Measurements from ENCODE around the gene KDELR3.
A peak's percentile ranks its signal among the peaks of the same experiment; 100 is the strongest.

KDELR3 gene

GRCh38 chr22:38484244-38484643 is 16.3 kb downstream of the KDELR3 start:
- DNase-seq, result no peak

DNA sequence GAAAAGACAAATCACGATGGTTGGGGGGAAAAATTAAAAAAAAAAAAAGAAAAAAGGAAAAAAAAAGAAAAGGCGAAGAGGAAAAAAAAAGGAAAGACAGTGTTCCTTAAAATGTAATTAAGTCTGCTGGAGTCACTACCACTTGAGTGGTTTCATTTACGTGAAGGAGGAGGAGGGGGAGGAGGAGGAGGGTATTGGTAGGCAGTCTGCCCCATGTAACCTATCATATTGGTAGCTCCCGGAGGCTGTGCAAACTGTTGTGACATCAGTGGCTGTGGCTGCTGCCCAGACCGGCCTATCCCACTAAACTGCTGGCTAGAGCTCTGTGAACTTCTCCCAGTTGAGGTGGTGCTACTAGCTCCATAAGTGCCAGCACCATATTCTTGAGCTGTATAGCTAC is 17.9 kb downstream of the KDELR3 start:
- DNase-seq, result no peak

GRCh38 chr22:38487946-38488345 is 20.1 kb downstream of the KDELR3 start:
- DNase-seq, result no peak

DNA sequence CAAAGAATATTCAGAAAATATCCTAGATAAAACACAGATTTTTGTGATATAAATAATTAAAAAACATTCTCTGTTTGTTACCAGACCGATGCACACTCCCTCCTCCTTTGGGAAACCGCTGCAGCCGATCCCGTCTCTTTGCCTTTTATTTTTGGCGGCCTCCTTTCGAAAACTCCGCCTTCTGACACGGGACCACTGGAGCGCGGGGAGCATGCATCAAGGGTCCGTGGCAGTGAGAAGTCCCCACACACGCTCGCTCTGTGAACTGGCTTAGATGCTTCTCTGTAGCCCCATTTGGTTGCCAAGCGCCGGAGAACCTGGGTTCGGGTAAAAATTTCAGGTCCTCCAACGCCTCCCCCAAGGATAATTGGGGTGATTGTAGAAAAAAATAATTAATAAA is 21.2 kb downstream of the KDELR3 start:
- DNase-seq, result no peak

GRCh38 chr22:38489561-38490145 is 21.8 kb downstream of the KDELR3 start:
- DNase-seq, result no peak

- no peak for DNase-seq
Observed at GRCh38 chr22:38490475-38490874, 22.6 kb downstream of the KDELR3 start.

GRCh38 chr22:38490915-38491314 is 23.0 kb downstream of the KDELR3 start:
- no peak for DNase-seq

DNA sequence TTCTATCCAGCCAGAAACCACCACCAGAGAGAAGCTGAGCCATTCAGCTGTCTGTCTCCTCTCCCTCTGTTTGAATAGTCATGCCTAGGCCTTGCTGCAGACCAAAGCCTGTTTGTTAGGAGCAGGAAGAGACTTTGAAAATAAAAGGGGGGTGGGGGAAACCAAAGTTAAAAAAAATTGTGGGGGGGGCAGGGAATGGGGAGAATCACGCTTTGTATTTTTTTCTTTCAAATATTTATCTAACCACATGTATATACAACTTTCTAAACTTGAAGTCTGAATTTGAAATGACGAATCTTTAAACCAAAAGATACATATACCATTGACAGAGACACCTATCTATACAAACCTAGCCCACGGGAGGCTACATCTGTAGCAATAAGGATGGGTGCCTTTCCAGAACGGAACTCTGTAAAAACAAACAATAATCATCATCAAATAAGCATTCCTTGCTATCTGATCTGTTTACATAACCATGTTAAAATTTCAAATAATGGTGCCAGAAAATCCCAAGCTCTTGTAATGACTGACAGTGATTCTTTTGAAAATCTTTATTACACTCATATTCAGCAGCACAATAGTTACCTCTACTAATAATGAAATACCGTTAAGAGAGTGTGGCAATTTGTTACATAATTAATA is 23.9 kb downstream of the KDELR3 start:
- DNase-seq, result no peak

DNA sequence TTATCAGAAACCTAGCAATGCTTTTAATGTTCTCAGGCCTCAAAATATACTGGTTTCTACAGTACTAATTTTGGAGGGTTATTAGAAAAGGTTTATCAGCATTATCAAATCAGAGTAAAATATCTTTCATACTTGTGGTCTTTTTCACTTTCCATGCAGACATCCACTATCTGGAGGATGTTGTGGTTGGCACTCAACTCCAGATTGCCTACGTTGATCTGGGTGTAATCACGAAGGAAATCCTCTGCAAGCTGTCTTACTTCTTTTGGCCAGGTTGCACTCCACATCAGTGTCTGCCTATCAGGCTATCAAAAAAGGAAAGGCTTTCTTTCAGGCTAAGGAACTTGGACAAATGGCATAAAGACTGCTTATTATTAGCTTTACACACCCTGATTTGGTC is 26.6 kb downstream of the KDELR3 start:
- DNase-seq, result no peak

DNA sequence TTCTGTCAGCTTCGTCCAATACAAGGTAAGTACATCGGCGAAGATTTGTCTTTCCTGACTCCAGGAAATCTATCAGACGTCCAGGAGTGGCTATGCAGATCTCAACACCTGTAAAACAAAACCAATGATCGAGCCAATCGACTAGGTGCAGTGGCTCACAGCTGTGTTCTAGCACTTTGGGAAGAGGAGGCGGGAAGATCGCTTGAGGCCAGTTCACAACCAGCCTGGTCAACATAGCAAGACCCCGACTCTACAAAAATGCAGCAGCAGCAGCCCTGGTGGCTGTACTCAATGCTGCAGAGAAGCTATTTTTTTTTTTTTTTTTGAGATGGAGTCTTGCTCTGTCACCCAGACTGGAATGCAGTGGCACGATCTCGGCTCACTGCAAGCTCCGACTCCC is 27.0 kb downstream of the KDELR3 start:
- DNase-seq, result no peak

- no peak for DNase-seq
Observed at GRCh38 chr22:38497869-38498268, 30.0 kb downstream of the KDELR3 start.

DNA sequence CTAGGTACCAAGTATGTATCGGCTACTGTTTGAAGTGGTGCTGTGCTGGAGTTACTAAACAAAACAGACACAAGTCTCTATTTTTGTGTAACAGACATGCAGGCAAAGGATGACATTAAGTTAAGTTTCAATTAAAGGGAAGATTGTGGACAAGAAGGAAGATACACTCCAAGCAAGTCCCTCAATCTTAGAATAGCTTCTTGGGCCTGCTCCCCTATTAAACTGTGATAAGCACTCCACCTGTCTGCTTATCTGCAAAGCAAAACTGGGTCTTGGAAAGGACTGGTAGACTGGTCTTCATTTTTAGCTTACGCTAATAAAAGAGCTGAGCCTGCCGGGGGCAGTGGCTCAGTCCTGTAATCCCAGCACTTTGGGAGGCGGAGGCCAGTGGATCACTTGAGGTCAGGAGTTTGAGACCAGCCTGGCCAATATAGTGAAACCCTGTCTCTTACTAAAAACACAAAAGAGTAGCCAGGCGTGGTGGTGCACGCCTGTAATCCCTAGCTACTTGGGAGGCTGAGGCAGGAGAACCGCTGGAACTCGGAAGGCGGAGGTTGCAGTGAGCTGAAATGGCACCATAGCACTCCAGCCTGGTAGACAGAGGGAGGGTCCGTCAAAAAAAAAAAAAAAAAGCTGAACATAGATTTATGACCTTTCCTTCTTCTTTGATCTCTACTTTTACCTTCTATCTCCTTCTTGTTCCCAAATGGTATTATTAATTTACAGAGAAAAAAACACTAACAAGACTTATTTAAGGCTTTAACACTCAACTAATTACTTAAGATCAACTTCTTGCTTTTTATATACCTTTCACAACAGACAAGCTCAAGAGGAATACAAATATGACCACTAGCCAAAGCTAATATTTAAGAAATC is 34.1 kb downstream of the KDELR3 start:
- DNase-seq, result no peak

GRCh38 chr22:38503021-38503420 is 35.1 kb downstream of the KDELR3 start:
- no peak for DNase-seq

DNA sequence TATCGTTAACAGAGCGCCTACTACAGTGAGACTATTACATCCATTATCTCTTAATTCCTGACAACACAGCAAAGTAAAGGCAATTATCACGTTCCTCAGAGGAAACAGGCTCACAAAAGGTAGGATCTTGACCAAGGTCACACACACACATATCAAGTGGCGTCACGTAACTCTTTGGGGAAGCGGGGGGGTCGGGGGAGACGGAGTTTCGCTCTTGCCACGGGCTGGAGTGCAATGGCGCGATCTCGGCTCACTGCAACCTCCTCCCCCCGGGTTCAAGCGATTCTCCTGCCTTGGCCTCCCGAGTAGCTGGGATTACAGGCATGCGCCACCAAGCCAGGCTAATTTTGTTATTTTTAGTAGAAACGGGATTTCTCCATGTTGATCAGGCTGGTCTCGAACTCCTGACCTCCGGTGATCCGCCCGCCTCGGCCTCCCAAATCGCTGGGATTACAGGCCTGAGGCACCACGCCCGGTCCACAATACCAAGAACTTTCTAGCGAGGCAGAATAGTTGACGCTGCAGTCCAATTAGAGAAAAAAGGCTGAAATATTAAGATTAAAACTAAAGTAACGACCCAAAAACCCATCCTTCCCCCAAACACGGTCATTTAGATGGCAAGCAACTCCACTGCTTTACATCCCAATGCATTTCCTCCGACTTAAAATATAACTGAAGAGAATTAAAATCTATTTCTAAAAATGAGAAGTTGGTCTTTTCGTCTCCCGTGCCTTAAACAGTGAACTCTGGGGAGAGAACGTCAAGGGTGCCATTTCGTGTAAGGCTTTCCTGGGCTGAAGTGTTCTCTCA is 37.0 kb downstream of the KDELR3 start:
- DNase-seq, result peak; percentile 47 to 53

- peak; percentile 37 to 54 for DNase-seq
Observed at GRCh38 chr22:38505541-38506117, 37.7 kb downstream of the KDELR3 start.

DNA sequence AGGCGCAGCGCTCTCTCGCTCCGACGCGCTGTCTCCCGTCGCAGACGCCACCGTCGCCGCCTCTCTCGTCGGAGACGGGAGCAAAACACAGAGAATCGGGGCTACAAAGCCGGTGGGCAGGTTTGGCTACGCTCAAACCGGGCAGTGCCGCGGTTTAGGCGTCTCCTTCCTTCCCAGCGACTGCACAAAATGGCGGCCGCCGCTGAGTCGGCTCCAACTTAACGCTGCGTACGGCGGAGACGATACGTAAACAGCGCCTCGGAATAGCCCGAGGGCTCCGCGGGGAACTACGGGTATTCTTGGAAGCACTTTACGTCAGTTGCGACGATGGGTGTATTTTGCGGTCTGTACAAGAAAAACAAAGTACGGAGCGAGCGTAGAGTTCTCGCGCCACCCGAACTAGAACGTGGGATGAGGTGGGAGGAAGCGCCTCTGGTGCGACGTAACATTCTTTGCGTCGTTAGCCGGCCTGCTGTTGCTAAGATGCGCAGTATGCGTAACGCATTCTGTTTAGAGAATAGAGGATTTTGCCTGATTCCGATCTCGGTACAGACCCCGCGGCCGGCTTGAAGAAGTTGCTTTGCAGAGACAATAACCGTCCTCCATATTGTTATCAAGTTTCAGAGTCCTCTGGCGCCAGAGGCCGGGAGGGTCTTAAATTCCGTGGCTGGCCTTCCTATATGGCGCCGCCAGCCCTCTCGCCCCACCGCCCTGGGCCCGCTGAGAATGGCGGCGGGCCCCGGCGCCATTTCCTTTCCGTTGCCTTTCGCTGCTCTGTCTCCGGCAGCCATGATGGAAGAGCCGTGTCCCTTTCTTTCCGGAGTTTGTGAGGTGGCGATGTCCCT is 38.4 kb downstream of the KDELR3 start, which contains the start of gene DDX17:
TSS of gene DDX17 (minus strand) at position 194 of the 845 bp plus-strand sequence.
- DNase-seq, result peak; percentile 96 to 97

DNA sequence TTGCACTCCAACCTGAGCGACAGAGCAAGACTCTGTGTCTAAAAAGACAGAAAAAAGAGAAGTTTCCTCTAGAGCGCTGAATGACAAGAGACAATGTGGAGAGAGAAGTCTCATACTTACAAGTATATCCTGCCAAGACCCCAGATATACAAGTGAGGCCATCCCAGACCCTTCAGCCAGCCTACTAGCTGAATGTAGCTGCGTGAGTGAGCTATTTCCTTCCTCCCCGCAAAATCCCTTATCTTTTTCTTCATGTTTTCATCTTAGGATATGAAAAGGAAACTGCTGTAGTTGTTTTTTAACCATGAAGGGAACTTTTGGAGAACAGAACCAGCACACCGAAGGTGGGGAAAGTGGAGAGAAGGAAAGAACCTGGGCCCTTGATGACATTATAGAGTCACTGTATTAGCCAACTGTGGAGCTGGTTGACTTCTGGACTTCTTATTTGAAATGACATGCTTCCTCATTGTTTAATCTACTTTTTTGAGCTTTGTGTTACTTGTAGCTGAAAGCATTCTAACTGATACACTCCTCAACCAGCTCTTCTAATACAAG is 42.6 kb downstream of the KDELR3 start:
- DNase-seq, result no peak

DNA sequence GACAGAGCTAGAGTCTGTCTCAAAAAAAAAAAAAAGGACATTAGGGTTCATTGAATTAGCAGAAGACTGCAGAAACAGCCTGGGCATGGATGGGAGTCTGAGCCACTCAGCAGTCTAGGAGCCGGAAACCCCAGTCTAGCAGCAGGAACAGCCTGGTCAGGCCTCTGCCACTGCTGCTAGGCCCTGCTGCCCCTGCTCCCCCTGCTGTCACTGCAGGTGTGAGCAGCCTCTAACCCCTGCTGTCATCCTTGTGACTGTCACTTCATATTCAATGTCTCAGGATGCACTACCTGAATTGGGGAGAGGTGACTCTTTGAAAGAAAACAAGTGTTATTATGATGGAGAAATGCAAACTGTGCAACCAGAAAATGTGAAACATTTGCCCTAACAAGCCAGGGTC is 45.2 kb downstream of the KDELR3 start:
- no peak for DNase-seq

DNA sequence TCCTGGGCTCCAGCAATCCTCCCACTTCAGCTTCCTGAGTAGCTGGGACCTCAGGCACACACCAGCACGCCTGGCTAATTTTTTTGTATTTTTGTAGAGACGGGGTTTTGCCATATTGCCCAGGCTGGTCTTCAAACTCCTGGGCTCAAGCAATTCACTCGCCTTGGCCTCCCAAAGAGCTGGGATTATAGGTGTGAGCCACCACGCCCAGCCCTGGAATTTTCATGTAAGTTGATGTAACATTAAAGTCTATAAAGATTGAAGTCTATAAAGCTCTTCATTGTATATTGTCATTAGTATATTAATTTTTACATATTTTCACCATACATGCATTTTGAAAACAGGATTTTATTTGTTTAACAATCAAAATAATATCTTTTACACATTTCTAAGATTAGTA is 50.7 kb downstream of the KDELR3 start:
- DNase-seq, result no peak

DNA sequence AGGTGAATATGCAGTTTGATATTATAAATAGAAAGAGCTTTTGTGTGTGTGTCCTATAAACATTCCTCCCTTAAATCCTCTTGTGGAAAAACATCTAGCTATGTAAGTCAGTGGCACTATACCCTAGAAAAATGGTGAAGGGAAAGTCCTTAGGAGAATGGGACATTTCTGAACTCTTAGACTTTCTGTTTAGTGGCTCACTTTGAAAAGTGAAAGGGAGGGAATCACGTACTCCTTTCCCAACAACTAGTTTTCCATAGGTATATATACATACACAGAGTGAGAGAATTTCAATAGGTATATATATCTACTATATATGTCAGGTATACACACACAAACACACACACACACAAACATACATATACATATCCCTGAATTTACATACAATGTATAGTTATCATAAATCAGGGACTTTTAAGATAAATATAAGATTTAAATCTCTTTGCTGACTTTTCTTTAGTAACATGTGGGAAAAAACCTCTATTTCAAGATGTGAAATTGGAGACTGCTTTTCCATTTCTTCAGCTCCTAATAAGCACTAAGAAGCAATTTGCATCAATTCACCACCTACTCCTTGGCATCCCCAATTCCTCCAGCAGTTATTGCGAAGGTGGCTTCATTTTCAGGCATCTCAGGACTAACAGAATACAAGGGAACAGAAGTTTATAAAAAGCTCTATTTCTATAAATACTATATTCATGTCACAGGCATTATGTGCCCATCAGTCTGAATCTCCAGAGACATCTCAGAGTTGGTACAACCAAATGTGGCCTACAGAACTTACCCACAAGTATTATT is 51.8 kb downstream of the KDELR3 start:
- no peak for DNase-seq

- no peak for DNase-seq
Observed at GRCh38 chr22:38523029-38523428, 55.1 kb downstream of the KDELR3 start.
